Amniotic epithelial cell (primary cell): ENCODE results near the gene PTPRT.

Experiments
- DNase-seq: peaks from one replicate; pipeline ENCODE4 v3.0.0-alpha.2; 2010; ENCODE audit warnings: low read depth

PTPRT gene

DNA sequence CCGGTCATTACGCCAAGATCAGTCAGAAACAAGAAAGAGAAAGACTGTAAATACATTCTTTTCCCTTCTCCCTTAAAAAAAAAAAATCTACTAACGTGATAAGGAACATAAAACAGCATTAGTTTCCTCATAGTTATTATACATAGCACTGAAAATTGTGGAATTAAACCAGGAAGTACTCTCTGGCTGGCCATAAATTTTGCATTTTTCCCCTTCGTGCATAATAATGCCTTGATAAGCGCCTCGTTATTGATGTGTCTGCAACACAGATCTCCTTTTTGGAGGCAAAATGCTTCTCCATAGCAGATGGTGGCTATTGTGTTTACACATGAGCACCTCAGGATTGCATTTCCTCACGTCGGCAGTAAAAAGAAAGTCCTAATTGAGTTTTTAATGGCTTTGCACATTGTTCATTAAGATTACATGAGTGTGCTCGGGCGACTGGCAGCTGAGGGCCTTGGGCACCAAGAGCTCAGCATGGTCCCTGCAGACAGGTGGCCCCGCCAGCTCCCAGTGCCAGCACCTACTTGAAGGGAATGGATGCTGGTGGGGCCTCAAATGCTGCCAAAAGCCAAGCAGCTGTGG is 394.5 kb downstream of the PTPRT start:
- DNase-seq, result no peak

DNA sequence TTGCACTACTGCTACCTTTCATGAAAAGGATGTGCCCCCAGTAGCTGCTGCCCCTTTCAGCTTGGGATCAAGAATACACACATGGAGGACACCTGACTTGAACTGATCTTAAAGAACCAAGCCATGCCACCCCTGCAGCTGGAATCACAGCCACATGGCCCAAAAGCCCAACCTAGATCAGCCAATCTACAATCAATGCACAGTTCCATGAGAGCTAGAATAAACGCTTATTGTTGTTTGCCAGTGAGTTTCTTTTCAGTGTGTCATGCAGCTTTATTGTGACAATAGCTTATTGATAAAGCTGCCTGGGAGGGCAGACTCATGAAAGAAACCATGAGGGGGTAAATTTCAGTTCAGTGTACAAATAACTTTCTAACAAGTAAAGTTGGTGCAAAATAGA is 397.7 kb downstream of the PTPRT start:
- DNase-seq, result no peak

DNA sequence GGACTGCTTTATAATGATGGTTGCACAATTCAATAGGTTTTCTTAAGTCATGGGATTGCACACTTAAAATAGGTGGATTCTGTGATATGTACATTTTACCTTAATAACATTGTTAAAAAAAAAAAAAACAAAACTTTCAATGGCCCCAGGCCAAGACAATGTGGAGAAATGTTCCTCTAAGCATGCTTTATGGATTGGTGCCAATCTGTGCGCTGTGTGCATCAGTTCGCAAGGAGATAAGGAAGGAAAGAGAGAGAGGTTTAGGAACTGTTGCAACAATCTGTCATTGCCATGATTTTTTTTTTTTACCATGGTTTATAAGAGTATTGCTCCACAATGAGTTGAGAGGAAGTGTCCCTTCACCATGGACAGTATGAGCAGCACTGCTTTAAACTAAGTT is 399.6 kb downstream of the PTPRT start:
- no peak for DNase-seq

DNA sequence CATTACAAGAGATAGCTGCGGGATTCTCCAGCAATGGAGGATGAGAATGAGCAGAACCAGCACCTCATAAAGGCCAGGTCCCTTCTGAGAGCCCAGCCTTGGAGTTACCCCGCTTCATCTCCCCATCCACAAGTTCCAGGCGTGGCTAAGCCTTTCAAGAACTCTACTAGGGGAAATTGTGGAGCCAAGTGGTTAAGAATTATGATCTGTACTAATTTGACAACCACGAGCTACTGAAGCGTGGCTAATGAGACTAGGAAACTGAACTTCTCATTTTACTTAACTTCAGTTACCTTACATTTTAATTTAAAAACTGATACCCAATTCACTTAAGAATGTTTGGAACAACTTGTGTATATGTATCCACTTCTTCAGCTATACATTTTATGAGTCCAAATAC is 401.0 kb downstream of the PTPRT start:
- no peak for DNase-seq

DNA sequence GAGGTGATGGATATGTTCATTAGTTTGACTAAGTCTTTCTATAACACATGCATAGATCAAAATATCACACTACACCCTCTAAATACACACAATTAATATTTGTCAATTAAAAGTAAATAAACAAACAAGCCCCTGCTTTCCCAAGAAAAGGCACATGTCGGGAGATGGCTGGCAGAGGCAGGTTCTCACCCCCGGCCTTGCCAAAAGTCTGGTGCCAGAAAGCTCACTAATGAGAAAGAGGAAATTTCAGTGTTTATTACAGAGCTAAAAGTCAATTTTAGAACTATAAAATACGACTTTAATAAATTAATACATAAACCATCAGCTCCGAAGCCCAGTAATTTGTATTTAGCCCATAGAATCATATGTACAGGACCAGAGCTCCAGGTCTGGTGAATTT is 404.7 kb downstream of the PTPRT start:
- DNase-seq, result no peak

DNA sequence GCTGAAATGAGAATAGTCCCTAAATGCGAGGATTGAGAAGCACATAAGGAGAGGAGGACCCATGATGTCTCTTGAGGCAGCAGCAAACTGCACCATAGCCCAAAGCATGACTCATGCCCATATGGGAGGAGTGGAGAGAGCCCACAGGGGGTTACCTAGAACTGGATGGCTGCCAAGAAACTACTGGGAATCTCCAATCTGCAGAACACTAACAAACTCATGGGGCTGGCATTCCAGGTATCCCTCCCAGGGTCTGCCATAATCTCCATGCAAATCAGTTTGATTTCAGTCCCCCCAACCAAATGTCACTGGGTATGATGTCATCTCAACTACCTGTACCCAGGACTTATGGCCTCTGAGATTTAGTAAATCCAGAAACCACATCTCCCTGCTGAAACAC is 410.5 kb downstream of the PTPRT start:
- DNase-seq, result no peak

DNA sequence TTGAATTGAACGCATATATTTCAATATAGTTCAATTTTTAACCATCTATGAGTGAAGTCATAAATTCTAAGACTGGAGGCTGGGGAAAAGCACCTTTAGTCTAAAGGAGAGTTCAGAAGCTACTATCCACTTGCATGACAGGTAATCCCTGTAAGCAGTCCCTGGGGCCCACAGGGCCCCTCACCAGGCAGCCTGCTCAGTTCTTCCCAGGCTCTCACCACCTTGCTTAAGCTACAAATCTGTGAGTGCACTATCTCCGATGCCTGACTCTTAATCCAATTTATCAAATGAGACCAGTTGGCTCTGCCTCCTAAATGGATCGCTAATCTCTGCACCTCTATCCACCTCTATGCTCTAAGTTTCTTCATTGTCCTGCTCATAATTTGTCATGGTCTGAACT is 413.8 kb downstream of the PTPRT start:
- DNase-seq, result no peak

DNA sequence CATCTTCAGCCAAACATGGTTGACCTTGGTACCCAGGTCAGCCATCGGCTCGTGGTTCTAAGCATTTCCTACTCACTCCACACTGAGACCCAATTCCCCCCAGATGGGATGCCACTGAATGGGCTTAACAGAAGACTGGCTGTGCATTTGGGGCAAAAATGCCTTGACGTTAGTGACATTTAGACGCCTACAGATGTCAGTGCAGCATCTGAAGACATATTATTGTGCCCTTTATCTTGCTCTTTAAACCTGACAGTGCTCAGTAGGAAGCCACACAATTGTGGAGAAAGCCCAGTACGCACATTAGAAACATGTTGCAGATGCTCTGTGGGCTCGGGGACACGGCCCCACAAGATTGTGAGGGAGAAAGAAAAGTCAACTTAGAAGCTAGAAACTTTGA is 414.7 kb downstream of the PTPRT start:
- DNase-seq, result no peak

DNA sequence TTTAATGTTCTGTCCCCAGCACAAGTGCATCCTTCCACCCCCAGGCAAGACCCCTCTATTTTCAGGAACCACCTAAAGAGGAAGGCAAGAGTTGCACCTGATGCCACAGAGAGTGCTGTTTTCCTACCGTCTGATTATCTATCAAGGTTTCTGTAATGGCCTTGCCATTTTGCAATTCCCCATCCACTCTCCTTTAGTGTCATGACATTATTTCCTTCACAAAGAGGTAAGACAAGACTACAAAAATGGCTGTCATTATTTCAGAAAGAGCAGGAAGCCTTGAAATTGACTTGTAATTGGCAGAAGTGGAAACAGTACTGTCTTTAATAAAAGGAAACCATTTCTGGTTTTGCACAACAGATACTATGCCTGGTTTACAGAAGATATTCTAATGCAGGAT is 426.7 kb downstream of the PTPRT start:
- DNase-seq, result no peak

DNA sequence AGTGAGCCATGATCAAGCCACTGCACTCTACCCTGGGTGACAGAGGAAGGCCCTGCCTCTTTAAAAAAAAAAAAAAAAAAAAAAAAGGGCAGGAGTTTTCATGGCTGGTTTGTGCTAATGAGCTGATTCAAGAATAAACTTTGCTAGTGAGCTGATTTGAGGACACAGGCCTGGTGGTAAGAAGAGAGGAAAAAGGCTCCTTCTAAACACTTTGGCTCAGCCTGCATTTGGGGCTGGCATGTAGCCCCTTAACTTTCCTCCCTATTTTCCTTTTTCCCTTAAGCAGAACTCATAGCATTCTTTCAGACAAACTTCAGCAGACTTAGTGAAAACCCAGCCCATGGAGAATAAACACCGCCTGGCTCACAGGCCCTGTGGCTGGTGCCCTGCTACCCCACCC is 432.7 kb downstream of the PTPRT start:
- DNase-seq, result no peak

DNA sequence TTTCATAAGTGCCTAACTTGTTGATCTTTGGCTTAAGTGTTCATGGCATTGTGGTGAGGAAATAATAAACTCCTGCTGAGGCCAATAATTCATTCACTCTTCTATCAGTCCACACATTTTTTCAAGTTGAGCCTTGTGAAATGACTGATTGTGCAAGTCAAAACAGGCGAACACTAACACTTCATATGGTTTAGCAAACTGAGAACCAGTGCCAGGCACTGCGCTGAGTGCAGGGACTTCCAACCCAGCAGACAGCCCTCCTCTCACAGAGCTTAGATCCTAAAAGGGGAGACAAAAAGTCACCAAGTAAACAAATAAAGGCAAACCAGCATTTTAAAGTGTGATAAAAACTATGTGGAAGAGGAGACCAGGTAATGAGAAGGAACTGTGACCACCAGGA is 435.0 kb downstream of the PTPRT start:
- no peak for DNase-seq

DNA sequence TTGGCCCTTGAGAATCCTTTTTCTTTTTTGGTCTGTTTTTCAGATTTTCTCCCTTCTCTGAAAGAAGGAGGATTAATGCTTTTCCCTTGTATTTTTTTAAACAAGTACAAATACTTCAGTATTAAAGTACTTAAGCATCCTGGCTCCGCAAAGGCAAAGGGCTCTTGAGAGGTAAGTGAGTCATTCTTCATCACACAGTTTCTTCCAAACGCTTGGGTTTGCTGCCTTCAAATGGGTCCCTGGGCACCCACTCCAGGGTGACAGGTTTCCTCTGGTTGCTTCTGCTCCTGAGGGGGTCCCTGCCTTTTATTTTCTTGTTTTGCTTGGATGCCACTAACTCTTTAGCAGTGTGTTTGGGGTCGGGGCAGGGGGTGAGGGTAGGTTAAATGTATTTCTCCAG is 437.1 kb downstream of the PTPRT start:
- DNase-seq, result no peak

DNA sequence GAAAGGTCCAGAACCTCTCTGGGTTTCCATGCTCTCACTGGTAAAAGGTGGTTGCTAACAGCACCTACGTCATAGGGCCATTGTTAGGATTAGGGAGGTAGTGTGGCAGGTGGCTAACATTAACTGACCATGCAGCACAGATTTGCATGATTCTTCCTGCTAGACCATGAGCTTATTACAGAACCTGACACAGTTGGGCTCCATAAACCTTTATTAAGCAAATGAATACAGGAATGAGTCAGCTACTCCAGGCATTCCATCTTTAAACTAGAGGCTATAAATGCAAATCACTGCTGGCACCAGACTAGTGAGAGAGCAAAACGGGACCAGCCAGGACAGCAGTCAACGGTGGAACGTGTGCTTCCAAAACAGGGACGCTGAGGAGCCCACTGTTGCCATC is 440.1 kb downstream of the PTPRT start:
- no peak for DNase-seq

DNA sequence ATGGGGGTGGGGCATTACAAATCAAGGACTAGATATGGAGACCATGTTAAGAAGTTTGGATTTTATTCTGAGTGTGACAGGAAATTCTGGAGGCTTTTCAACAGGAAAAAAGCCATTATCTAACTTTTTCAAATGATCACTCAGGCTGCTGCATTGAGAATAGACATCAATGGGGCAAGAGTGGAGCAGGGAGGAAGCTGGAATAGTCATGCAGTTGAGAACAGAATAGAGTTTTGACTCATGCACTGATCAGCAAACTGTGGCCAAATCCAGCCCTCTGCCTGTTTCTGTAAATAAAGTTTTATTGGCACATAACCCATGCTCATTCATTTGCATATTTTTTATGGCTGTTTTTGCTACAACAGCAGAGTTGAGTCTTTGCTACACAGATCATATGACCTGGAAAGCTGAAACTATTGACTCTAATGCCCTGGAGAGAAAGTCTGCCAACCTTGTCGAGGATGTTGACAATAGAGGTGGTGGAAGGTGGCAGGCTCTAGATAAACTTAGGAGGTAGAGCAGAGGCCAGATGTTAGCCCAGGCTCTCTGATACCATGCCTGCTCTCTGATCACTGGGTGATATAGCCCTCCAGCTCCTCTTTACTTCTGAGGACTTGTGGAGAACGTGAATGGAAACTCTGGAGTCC is 441.8 kb downstream of the PTPRT start:
- no peak for DNase-seq

DNA sequence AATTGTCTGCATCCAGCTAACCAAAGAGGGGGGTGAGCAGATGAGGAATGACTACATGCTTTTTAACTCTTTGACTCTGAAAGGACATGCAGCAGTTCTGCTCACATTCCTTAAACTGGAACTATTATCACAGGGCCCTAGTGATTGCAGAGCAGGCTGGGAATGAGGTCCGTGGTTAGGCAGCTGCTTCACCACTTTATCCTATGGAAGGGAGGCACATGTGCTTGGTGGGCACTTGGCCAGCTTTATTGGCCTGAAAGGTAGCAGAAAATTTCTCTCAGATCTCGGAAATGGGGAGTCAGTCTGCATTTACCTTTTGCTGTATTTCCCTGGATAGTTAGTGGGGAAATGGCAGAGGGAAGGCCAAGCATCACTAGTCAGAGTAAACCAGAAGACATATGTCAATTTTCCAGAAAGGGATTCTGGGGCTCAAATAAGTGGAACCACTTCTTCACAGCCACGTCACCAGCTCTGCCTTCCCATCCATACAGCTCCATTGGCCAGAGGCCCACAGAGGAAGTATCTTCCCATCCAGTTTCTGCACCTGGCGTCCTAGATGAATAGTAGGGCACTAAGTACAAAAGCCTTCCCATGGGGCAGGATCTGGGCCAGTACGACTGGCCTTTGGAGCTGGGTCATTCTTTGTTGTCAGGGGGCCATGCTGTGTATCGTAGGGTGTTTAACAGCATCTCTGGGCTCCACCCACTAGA is 444.8 kb downstream of the PTPRT start:
- DNase-seq, result no peak

DNA sequence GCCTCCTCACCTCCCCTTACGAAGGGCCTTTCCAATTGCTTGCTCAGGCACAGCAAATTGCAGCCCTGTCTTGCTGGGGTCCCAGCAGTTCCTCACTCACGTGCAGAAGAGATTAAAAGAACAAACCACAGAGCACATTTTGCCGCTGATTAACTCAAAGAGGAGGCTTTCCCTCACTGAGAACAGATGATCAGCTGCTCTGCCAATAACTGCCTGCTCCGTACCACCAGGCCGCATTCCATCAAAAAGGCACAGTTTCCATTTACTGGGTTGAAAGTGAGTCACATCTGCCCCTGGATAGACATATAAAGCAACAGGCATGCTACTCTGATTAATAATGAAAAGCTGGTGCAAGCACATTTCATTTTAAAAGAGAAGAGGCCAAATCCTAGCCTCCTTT is 446.8 kb downstream of the PTPRT start:
- DNase-seq, result no peak

DNA sequence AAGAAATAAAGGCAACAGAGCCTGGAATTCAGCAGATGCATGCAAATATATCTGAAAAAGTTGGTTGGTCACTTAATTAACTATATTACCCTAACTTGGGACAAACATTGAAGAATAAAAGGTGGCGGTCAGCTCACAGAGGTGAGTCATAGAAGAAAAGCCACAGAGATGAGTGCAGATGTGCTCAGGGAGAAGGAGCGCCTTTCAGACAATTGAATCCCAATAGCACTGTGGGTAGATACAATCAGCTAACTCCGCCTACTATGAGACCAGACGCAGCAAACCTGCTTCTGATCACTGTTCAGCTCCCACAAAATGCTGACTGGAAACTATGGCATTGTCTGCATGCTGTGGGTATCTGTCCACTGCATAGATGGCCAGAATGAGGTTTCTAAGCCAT is 447.8 kb downstream of the PTPRT start:
- no peak for DNase-seq

DNA sequence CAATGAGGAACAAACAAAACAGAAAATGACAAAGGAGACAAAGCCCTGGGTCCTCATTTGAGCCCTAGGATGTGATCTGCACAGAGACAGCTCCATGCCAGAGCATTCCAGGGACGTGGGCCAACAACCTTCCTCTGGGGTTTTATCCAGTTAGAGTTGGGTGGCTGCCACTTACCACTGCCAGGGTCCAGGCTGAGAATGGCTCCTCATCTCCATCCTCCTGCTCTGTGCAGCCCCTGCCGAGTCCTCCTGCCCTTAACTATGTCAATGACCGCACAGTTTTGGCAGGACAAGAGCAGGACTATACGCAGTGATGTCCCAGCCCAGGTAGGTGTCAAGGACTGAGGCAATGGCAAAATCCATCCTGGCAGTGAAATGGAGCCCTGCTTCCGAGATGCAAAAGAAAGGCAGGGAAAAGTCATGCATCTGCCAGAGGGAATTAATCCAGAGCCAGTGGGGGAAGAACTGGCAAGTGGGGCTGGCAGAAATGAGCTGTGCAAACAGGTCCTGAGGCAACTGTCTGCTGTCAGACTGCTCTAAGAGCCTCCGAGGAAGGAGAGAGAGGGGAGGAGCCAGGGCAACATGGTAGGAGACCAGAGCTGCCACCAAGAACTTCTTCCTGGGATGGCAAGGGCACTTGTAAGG is 449.4 kb downstream of the PTPRT start:
- DNase-seq, result no peak

DNA sequence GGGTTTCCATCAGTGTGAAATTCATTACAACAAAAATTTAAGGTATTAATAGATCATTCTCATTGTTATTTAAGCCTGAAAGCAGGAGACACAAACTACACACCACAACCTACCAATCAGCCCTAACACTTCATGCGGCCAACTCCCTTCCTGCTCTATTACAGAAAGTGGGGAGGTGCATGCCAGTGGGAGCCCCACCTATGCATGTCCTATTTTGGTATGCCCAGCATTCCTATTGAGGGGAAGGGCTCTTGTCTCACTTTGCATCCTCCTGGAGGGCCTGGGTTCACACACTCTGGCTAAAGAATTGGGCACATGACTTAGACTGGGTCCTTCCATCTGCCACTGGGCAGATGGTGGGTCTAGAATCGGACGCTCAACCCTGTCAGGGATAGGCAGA is 450.0 kb downstream of the PTPRT start:
- DNase-seq, result no peak

DNA sequence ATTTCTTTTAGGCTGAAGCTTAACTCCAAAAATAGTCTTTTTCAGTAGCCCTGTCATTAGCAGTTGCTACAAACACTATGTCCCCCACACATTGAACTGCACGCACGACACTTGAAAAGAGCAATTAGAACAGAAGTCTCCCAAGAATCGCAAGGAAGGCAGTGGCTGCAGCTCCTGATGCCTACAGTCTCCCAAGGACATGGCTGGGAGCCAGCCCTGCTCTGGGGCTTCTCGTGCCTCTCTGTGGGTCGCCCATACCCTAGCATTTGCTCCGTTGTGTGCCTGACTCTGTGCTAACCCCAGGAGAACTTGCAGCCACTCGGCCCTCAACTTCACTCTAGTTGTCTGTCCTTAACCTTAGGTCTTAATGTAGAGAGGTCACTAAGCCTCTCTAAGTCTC is 454.2 kb downstream of the PTPRT start:
- DNase-seq, result no peak

DNA sequence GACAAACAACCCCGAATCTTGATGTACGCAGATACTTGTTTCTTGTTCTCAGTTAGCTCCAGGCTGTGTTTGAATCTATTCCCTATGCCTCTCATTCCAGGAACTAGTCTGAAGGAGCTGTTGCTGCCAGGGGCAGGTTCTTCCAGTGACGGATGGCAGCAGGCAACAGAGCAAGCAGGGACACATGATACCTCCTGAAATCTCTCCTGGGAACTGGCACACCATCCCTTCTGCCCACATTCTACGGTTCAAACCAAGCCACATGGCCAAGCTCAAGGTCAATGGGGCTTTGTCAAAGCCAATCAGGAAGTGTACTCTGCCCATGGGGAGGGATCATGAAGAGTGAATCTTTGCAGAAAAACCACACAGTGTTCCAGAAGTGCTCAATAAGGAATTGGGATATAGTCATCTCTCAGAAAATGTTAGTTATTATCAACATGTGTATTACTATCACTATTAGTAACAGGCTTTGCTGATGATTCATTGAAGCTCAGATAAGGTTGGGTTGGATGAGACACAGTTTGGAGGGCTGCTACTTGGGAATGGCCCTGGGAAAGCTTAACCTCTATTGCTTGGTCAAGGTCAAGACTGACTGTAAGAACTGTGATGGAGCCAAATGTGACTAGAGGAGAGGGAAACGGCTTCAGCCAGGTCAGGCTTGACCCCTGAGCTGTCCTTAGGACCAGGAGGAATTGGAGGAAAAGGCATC is 454.9 kb downstream of the PTPRT start:
- DNase-seq, result no peak

DNA sequence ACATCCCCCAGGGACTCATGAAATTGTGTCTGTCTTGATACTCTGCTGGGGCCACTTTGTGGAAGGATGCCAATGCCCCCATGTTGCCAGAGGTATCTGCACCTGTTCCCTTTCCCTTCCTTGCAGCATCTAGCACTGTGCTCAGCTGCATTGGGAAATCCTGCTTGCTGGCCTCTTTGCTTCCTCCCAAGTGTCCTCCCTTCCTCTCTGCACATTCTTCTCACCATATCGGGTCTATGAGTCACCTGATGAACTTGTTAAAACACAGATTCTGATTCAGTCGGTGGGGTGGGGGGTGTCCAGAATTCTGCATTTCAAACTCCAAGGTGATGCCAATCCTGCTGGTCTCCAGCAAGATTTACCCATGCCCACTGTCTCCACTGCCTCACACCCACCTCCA is 467.8 kb downstream of the PTPRT start:
- no peak for DNase-seq
